VCaP (cell line): ENCODE measurements around the gene CDK19.

Source experiments
- H3K27ac ChIP-seq: fragments of 450-650 bp; 2 replicates; pipeline ENCODE4 v1.5.1; 2017
- CTCF ChIP-seq: fragments of 450-650 bp; conservative IDR thresholded peaks from 2 replicates; pipeline ENCODE4 v1.5.1; 2017; ENCODE audit warnings: mild to moderate bottlenecking, moderate library complexity

CDK19 gene

DNA sequence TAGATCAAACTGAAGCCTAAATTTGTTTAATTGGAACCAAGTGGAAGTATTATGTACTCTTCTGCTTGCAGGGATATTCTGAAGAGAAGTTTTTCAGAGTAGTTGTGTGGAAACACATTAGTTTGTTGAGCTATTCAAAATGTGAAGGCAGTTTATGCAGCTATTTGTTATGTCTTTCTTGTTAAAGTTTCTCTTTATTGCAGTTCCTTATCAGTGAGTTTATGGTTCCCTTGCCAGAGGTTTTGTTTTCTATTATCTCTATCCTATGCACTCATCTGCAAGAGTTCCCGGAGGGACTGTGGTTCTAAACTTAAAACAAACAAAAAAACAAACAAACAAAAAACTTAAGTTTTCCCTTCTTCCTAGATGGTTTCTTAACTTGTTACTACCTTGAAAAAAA lies 195.2 kb downstream of the CDK19 start:
- no peak for TF ChIP-seq CTCF
- peak overlapping the region; percentile 99 for H3K27ac ChIP-seq

- no peak for TF ChIP-seq CTCF
- peak overlapping the region; percentile 99 for H3K27ac ChIP-seq
Measured at GRCh38 chr6:110619275-110619908, 195.9 kb downstream of the CDK19 start.

- peak; percentile 72 for TF ChIP-seq CTCF
- peak overlapping the region; percentile 99 for H3K27ac ChIP-seq
Measured at GRCh38 chr6:110618591-110619267, 196.5 kb downstream of the CDK19 start.

DNA sequence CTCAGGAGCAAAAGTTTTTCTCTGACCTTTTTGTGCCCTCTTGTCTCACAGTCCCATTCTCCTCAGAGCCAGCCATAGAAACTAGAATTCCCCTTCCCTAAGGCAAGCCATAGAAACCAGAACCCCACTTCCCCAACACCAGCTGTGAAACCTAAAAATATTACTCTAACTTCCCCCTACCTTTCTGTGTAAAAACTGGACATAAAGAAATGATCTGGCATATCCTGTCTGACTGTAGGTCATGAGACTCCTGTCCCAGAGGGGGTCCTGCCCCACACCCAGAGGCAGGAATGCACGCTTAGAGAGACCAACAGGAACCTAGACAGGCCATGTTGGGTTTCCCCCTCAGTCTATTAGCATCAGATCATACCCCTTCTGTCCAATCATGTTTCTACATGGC lies 198.2 kb downstream of the CDK19 start:
- TF ChIP-seq CTCF, result no peak
- H3K27ac ChIP-seq, result peak overlapping the region; percentile 99; the same call in 1 of the 2 replicates

DNA sequence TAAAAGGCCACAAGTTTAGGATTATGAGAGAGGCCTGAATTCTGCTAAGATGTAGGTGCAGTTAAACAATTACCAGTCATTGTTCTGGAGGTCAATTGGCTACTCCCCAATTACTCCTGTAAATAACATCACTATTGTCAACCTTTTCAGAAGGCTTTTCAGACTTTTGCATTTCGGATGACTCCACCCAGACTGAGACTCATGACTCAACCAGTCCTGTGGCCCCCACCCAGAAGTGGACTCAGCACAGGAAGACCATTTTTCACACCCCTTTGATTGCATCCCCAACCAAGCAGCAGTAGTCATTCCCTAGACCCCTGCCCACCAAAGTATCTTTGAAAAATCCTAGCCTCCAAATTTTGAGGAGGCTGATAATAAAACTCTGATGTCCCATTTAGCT lies 199.5 kb downstream of the CDK19 start:
- H3K27ac ChIP-seq, result peak overlapping the region; percentile 99; the same call in 1 of the 2 replicates
- no peak for TF ChIP-seq CTCF

GRCh38 chr6:110614586-110614985 lies 200.7 kb downstream of the CDK19 start:
- TF ChIP-seq CTCF, result no peak
- peak overlapping the region; percentile 99 for H3K27ac ChIP-seq

- peak overlapping the region; percentile 99 for H3K27ac ChIP-seq
Measured at GRCh38 chr6:110614106-110614505, 201.2 kb downstream of the CDK19 start.

More at GRCh38 chr6:110614106-110614505, 201.2 kb downstream of the CDK19 start:
- no peak for TF ChIP-seq CTCF
